Activated CD4-positive, CD25-positive, alpha-beta regulatory T cell (primary cell): ENCODE data around the gene ARRDC1.

Source experiments
- DNase-seq, 4 experiments: peaks; one replicate each; lab custom pipeline; 2025; lab: John Stamatoyannopoulos, UW

Gene ARRDC1

DNA sequence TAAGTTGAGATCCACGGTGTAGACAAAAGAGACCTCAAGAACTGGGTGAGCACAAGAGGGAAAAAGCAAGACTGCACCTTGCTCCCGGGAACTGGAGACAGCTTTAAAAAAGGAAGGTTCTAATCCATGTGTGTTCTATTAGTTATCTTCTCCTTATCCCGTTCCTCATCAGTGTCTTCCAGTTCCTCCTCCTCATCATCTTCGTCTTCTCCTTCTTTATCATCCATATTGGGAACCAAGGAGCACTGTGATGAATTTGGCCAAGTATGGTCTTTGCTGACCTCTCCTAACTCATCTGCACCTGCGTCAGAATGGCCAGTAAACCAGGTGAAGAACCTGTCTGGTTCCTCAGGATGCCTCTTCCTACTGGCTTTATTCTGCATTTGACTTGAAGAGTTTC, 35.4 kb downstream of the ARRDC1 start:
- no peak for DNase-seq

DNA sequence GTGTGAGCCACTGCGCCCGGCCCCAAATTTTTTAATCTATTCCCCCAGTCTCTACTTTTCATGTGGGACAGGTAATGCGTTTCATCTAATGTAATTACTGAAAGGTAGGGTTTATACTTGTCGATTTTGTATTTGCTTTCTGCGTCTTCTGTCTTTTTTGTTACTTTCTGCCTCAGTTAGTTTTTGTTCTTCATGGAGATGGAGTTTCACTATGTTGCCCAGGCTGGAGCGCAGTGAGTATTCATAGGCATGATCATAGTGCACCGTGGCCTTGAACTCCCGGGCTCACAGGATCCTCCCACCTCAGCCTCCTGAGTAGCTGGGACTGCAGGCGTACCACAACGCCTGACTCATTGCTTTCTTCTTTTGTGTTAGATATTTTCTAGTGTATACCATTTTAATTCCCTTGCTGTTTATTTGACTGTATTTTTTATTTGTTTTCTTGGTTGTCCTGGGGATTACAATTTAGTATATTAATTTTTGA, 36.7 kb downstream of the ARRDC1 start:
- DNase-seq: no peak

DNA sequence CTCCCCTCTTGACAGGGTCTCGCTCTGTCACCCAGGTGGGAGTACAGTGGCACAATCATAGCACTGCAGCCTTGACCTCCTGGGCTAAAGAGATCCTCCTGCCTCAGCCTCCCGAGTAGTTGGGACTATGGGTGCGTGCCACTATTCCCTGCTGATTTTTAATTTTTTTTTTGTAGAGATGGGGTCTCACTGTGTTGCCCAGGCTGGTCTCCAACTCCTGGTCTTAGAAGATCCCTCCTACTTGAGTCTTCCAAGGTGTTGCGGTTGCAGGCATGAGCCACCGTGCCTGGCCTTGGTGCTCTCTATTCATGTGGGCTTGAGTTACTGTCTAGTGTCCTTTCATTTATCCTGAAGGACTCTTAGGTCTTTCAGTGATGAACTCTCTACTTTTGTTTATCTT, 37.4 kb downstream of the ARRDC1 start:
- no peak for DNase-seq

DNA sequence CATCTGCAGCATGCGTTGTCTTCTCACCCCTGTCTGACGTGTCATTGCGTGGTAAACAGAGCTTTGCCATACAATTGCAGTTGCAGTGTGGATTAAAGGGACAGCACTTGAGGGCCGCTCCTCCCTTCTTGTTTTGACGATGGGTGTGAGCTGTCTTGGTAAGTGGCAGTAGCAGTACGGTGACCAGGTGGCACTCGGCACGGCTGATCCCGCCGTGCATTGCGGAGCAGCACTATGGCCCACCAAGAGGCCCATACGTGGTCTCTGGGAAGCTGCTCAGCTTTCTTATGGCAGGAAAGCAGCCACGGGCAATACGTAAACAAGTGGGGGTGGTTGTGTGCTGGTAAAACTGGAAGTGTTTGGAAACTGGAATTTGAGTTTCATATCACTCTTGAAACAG, 38.4 kb downstream of the ARRDC1 start:
- DNase-seq: no peak

DNA sequence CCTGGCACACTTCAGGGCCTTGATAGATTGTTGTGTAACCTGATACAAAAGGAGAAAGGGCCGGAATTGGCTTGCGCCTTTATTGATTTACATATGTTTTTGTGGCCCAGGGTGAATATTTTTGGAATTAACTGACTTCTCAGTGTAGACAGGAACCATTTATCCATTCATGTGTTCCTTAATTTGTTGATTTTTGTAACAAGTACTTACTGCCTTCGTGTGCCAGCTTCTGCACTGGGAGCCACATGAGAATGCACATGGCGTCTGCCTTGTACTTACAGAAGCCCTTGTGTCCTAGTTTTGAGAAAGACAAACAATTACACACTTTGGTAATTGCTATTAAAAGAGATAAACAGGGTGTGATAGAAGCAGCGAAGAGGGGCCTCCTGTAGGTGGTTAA, 39.7 kb downstream of the ARRDC1 start:
- no peak for DNase-seq

DNA sequence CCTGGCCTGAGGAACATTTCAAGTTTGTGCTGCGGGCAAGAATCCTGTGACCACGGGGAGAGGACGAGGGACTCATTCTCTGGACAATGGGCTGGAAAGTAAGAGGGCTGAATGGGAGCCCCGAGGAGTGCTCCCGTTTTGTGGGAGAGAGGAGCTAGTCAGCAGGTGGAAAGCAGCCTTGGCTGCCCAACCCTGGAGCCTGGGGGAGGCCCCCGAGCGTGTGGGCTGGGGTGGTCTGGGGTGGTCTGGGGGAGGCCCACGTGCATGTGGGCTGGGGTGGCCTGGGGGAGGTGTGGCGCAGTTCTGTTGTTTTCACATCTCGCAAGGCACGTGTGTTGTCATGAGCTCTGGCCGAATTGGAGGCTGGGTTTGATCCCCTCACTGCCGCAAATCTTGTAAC, 40.9 kb downstream of the ARRDC1 start:
- DNase-seq: no peak

DNA sequence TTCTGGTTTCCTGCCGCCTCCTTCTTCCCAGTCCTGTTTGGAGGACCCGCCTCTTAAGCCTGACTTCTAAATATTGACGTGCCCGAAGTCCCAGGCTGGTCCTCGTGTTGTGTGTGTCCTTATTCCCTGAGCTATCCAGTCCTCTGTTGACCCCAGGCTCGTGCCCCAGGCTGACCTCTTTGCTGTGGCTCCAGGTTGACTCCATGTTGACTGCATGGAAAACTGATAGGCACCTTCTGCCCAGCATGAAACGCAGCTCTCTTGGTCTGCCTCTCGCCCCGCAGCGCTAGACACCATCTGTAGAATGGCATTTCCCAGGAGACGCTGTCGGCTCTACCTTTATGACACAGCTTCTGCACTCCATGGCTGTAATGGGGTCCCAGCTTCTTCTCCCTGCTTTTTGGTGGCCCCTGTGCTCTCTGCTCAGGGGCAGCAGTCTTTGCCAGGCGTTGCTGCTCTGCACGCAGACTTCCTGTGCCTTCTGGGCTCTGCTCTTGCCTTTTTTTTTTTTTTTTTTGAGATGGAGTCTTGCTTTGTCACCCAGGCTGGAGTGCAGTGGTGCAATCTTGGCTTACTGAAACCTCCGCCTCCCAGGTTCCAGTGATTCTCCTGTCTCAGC, 41.7 kb downstream of the ARRDC1 start:
- DNase-seq: no peak

DNA sequence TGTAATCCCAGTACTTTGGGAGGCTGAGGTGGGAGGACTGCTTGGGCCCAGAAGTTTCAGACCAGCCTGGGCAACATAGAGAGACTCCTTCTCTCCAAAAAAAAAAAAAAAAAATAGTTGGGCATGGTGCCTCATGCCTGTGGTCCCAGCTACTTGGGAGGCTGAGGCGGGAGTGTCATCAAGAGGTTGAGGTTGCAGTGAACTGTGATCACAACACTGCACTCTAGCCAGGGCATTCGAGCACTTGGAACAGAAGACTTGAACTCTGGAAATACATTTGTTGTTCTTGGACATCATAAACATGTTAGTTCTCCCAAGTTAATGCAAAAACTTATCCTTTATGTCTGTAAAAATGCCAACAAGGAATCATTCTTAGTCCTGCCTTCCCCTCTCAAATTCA, 42.9 kb downstream of the ARRDC1 start:
- DNase-seq: no peak

DNA sequence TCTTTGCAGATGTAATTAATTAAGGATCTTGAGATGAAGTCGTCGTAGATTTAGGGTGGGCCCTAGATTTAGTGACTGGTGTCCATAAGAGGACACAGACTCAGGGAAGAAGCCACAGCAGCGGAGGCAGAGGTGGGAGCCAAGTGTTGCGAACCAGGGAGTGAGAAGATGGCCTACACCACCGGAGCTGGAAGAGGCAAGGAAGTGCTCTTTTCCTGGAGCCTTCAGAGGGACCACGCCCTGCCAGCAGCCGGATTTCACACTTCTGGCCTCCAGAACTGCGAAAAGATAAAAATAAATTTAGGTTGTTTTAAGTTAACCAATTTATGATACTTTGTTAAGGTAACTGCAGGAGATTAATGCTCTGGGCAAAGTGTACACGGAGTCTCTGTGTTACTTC, 44.1 kb downstream of the ARRDC1 start:
- DNase-seq: no peak

DNA sequence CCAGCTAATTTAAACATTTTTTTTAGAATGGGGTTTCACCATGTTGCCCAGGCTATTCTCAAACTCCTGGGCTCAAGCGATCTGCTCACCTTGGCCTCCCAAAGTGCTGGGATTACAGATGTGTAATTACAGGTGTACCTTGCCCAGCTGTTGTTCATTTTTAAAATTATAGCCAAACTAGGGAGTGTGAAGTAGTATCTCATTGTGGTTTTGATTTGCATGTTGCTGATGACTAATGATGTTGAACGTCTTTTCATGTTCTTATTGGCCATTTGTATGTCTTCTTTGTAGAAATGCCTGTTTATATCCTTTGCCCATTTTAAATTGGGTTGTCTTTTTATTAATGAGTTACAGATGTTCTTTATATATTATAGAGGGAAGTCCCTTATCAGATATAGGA, 44.8 kb downstream of the ARRDC1 start:
- no peak for DNase-seq

DNA sequence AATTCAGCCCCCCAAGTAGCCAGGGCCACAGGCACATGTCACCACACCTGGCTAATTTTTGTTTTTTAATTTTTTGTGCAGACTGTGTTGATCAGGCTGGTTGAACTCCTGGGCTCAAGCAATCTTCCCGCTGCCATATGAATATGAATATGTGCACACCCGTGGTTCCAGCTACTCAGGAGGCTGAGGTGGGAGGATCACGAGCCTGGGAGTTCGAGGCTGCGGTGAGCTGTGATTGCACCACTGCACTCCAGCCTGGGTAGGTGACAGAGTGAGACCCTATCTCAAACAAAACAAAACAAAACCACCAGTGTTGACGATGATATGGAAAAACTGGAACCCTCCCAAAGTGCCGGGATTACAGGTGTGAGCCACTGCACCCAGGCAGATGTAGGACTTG, 45.3 kb downstream of the ARRDC1 start:
- DNase-seq: no peak

DNA sequence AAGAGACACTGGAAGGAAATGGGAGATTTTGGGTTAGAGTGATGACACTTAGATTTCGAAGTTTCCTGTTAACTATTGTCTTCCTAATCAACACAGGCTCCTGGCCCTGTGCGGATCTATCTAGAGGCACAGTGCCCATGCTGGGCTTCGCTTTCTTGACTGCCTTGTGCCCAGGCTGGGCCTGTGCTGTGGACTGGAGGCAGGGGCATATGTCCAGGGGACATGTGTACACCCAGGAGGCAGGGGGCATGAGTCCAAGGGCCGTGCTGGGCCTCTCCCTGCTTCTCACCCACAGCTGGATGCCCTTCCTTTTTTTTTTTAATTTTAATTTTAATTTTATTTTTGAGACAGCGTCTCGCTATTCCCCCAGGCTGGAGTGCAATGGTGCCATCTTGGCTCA, 50.9 kb downstream of the ARRDC1 start:
- DNase-seq: no peak

DNA sequence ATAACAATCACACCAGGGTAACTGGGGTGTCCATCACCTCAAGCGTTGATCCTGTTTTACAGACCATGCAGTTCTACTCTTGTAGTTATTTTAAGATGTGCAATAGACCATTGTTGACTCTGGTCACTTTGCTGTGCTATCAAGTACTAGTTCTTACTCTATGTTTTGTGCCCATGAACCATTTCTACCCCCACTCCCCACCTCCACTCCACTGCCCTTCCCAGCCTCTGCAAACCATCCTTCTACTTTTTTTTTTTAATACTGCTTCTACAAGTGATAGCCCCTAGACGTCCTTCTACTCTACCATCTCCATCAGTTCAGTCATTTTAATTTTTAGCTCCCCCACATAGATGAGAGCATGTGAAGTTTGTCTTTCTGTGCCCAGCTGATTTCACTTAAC, 52.1 kb downstream of the ARRDC1 start:
- DNase-seq: no peak

DNA sequence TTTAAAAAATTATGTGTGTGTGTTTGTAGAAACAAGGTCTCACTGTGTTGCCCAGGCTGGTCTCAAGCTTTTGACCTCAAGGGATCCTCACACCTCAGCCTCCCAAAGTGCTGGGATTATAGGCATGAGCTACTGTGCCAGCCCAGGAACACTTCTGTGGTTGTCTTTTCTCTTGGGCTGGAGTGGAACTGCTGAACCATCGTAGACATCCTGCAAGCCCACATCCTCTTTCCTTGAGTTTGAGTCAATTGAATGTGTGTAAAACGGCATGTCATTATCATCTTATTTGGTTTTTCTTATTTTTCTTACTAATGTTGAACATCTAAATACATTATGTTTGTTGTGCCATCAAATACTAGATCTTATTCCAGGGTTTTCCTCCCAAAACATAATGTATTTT, 53.3 kb downstream of the ARRDC1 start:
- DNase-seq: no peak

DNA sequence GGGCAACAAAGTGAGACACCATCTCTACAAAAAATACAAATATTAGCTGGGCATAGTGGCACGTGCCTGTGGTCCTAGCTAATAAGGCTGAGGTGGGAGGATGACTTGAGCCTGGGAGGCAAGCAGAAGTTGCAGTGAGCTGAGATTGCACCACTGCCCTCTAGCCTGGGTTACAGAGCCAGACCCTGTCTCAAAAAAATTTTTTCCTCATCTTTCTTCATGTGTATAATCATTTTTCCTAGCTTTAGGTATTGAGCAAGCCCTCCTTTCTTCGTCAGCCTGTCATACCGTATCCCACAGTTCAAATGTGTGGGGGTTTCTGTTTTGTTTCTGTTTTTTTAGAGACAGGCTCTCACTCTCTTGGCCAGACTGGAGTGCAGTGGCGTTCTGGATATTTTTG, 54.7 kb downstream of the ARRDC1 start:
- DNase-seq: no peak

DNA sequence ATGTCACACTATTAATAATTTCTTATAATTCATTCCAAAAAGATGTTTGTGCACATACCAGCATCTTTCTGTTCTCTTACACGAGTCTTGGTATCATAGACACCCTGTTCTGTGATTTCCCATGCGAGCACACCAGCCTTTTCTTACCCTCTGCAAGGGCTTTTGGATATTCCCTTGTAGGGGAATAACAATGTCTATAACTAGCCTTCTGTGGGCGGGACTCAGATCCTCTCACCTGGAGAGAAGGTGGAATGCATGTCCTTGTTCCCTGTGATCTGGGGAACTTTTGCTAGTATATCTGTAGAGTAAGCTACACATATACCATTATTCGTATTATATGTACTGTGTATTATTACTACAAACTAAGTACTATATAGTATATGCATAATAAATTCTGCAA, 58.1 kb downstream of the ARRDC1 start:
- DNase-seq: no peak

DNA sequence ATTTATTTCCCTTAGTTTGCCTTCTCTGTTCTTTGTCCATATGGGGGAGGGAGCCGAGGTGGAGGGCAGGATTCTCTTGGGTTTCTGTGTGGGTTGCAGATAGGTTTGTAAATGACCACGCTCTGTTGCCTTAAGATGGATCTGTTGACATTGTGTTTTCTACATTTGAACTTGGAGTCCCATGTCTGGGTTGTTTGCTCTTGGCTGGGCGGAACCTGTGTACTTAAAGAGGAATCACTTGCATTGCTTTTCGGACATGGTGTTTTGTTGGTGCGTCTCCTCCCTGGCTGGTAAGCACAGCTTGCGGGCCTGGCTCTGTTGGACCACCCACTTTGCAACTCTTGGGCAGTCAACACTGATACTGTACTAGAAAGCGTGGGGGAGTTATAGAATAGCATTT, 59.2 kb downstream of the ARRDC1 start:
- DNase-seq: no peak
